SU-DHL-6 (cell line): ENCODE results near the gene SLC25A26.

Experiments used
- EZH2phosphoT487 ChIP-seq: fragments of 200-600 bp; sonication (generic), shearing (Covaris generic); conservative IDR thresholded peaks from 2 replicates; pipeline ENCODE4 v1.6.1; 2018; ENCODE audit warnings: mild to moderate bottlenecking, antibody characterized with exemption, low read length, moderate library complexity, mixed read lengths
- TF ChIP-seq, protein P1 (sequence below): fragments of 200-600 bp; sonication (generic); IDR thresholded peaks from one replicate; pipeline ENCODE4 v1.5.1; 2017; ENCODE audit warnings: antibody characterized with exemption, mild to moderate bottlenecking, low read length, moderate library complexity; ENCODE audit not compliant: insufficient read depth, poor library complexity, severe bottlenecking

DNA sequence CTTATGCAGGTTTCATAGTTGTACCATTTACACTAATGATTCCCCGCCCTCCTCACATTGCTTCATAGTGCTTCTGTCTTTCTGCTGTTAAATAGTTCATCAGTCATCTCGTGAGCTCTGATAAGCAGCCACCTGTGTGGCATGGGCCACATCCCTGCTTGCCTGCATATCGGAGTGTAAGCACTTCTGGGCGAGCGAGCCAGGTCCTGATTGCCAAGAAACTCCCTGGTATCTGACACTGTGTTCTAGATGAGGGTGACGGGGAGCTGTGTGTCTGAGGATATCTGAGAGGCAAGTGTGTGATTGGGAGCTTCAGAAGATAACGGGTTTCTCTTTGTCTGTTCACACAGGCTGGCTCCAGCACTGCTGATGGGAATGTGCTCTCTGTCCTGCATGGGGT is 149.4 kb downstream of the SLC25A26 start:
- TF ChIP-seq, protein P1, sequence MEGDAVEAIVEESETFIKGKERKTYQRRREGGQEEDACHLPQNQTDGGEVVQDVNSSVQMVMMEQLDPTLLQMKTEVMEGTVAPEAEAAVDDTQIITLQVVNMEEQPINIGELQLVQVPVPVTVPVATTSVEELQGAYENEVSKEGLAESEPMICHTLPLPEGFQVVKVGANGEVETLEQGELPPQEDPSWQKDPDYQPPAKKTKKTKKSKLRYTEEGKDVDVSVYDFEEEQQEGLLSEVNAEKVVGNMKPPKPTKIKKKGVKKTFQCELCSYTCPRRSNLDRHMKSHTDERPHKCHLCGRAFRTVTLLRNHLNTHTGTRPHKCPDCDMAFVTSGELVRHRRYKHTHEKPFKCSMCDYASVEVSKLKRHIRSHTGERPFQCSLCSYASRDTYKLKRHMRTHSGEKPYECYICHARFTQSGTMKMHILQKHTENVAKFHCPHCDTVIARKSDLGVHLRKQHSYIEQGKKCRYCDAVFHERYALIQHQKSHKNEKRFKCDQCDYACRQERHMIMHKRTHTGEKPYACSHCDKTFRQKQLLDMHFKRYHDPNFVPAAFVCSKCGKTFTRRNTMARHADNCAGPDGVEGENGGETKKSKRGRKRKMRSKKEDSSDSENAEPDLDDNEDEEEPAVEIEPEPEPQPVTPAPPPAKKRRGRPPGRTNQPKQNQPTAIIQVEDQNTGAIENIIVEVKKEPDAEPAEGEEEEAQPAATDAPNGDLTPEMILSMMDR, result no peak
- no peak for TF ChIP-seq EZH2phosphoT487
